Tibial nerve (tissue), 4 donors: Measurements from ENCODE around the gene IL9R. TPM values are rescaled to one million over a fixed set of nuclear protein-coding genes. Genes with fewer than 3 reads are reported as not detected.
"Not testable (repeated sequence)": the region's sequence is repeated elsewhere in the genome, so short reads cannot be mapped to it uniquely, and the experiment has no call there.

Experiments
- DNase-seq, 2 donors: peaks; one replicate each; pipeline ENCODE4 v3.0.0-alpha.2; 2019; ENCODE audit warnings: low spot score in 2 of 2
- H3K27ac ChIP-seq, 4 donors: fragments of 200-600 bp; sonication (generic) in 3 of 4; one replicate each; pipeline ENCODE4 v1.5.1; 2017 to 2019; ENCODE audit warnings: mild to moderate bottlenecking in 1 of 4
- H3K27me3 ChIP-seq, 2 donors: fragments of 200-600 bp; sonication (generic) in 1 of 2; one replicate each; pipeline versions ENCODE4 v1.5.1 to v1.6.0; 2017 to 2019
- H3K36me3 ChIP-seq, 3 donors: fragments of 200-600 bp; sonication (generic); one replicate each; pipeline ENCODE4 v1.5.1; 2018 to 2019
- H3K4me1 ChIP-seq, 4 donors: fragments of 200-600 bp; sonication (generic) in 3 of 4; one replicate each; pipeline ENCODE4 v1.5.1; 2017 to 2019
- H3K4me3 ChIP-seq, 4 donors: fragments of 200-600 bp; sonication (generic) in 3 of 4; one replicate each; pipeline ENCODE4 v1.5.1; 2017 to 2019; ENCODE audit warnings: mild to moderate bottlenecking in 1 of 4, moderate library complexity in 1 of 4
- H3K9me3 ChIP-seq, 4 donors: fragments of 200-600 bp; sonication (generic) in 3 of 4; one replicate each; pipeline ENCODE4 v1.5.1; 2017 to 2019
- EP300 ChIP-seq, 2 donors: sonication (generic); formaldehyde crosslinking; IDR thresholded peaks; one replicate each; pipeline ENCODE4 v1.6.1; 2017; ENCODE audit warnings: antibody characterized with exemption in 2 of 2, mild to moderate bottlenecking in 1 of 2
- POLR2A ChIP-seq, 2 donors: fragments of 450-650 bp; IDR thresholded peaks; one replicate each; pipeline ENCODE4 v1.6.1; 2017; ENCODE audit warnings: antibody characterized with exemption in 2 of 2, mild to moderate bottlenecking in 2 of 2, moderate library complexity in 2 of 2
- WGBS, 2 donors: methylation state at CpG; one replicate each; pipeline ENCODE4 v1.1.5; 2018; 5-methylcytosine and 5-hydroxymethylcytosine counted together
- total RNA-seq, 4 donors: library from RNA; depleted of rRNA; stranded (reverse); fragments of >200 nt; gene quantifications; one replicate each; pipeline ENCODE4 v1.1.0, GENCODE V29; 2016
- TF ChIP-seq, protein P1 (sequence below), 5 experiments: fragments of 200-600 bp in 3 of 5; fragments of 450-650 bp in 2 of 5; sonication (generic) in 3 of 5; IDR thresholded peaks; one replicate each; pipeline ENCODE4 v1.5.1; 2016 to 2019; ENCODE audit warnings: antibody characterized with exemption in 5 of 5, mild to moderate bottlenecking in 3 of 5, moderate library complexity in 2 of 5

Gene IL9R
- total RNA-seq, 4 donors from 2014 or later: 0.39 to 0.44 TPM; not detected in 2

DNA sequence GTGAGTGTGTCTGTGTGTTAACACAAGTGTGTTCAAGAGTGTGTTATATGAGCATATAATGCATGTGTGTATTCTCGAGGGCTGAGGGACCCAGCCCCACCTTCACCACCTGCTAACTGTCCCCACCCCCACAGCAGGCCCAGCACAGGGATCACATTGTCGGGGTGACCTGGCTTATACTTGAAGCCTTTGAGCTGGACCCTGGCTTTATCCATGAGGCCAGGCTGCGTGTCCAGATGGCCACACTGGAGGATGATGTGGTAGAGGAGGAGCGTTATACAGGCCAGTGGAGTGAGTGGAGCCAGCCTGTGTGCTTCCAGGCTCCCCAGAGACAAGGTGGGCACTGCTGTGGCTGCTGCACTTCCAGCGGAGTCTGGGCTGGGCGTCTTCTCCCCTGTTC is 7.6 kb downstream of the IL9R start:
- Histone ChIP-seq H3K36me3 (no peaks in the 10 kb centered on the region), H3K4me1 (no peaks in the 10 kb centered on the region), H3K27ac (no peak overlapping the region), H3K4me3 (no peak overlapping the region), H3K9me3 (no peaks in the 10 kb centered on the region), H3K27me3 (no peaks in the 10 kb centered on the region)
- TF ChIP-seq POLR2A (IDR thresholded peaks at IDR 0.05) (no peak), EP300 (IDR thresholded peaks at IDR 0.05) (no peak)
- TF ChIP-seq, protein P1, sequence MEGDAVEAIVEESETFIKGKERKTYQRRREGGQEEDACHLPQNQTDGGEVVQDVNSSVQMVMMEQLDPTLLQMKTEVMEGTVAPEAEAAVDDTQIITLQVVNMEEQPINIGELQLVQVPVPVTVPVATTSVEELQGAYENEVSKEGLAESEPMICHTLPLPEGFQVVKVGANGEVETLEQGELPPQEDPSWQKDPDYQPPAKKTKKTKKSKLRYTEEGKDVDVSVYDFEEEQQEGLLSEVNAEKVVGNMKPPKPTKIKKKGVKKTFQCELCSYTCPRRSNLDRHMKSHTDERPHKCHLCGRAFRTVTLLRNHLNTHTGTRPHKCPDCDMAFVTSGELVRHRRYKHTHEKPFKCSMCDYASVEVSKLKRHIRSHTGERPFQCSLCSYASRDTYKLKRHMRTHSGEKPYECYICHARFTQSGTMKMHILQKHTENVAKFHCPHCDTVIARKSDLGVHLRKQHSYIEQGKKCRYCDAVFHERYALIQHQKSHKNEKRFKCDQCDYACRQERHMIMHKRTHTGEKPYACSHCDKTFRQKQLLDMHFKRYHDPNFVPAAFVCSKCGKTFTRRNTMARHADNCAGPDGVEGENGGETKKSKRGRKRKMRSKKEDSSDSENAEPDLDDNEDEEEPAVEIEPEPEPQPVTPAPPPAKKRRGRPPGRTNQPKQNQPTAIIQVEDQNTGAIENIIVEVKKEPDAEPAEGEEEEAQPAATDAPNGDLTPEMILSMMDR (IDR thresholded peaks at IDR 0.05): no peak
- no peak for DNase-seq
- 55 to 73% methylated on average over 4 to 5 of the region's 6 CpGs for WGBS, 2 donors

DNA sequence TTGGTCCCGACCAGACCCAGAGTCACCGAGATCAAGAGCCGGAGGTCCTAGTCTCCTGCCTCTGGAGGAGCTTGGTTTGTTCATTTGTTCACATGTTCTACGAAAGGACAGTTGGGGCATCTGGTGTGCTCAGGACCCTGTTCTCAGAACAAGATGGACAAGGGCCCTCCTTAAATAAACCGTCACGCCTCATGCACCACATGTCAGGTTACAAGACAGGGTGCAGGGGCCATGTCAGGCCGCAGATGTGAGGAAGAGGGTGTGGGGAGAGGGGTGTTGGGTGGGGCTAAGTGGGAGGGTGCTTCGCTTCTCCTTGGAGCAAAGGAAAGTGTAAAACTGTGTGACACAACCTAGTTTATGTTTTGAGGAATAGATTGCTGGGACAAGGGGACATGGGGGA is 9.0 kb downstream of the IL9R start:
- H3K27ac ChIP-seq, H3K36me3 ChIP-seq, H3K4me3 ChIP-seq, H3K27me3 ChIP-seq, DNase-seq, H3K4me1 ChIP-seq, H3K9me3 ChIP-seq: not testable (repeated sequence)
- 78 to 84% methylated on average over 8 of the region's 8 CpGs for WGBS, 2 donors

DNA sequence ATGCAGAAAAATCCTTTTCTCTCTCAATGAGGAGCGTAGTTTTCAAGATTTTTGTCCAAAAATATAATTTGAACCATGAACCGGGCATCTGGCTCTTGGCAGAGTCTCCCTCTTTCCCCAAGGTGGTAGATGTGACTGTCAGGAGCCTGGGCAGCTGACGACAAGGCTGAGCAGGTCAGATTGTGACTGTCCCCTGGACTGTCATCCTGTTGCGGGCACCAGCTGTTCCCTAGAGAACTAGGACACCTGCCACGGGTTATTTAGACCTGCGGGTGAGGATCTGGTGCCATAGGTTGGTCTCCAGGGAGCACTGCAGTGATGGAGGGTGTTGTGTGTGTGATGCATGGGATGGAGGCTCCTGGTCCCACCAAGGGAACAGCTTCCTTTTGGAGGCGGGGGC is 10.9 kb downstream of the IL9R start:
- H3K4me1 ChIP-seq, H3K27me3 ChIP-seq, H3K9me3 ChIP-seq, H3K36me3 ChIP-seq, DNase-seq, H3K4me3 ChIP-seq, H3K27ac ChIP-seq: not testable (repeated sequence)
- WGBS, 2 donors: 57 to 81% methylated on average over 2 to 3 of the region's 7 CpGs

DNA sequence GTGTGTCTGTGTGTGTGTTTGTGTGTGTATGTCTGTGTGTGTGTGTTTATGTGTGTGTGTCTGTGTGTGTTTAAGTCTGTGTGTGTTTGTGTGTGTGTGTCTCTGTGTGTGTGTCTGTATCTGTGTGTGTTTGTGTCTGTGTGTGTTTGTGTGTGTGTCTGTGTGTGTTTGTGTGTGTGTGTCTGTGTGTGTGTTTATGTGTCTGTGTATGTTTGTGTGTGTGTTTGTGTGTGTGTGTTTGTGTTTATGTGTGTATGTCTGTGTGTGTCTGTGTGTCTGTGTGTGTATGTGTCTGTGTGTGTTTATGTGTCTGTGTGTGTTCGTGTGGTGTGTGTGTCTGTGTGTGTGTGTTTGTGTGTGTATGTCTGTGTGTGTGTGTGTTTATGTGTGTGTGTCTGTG is 11.4 kb downstream of the IL9R start:
- Histone ChIP-seq H3K4me1 (no peaks in the 10 kb centered on the region), H3K27ac (no peak overlapping the region), H3K4me3 (no peak overlapping the region), H3K27me3 (no peaks in the 10 kb centered on the region), H3K9me3 (no peaks in the 10 kb centered on the region), H3K36me3 (no peaks in the 10 kb centered on the region)
- TF ChIP-seq POLR2A (IDR thresholded peaks at IDR 0.05) (no peak), EP300 (IDR thresholded peaks at IDR 0.05) (no peak)
- TF ChIP-seq, protein P1 (IDR thresholded peaks at IDR 0.05): no peak
- WGBS, 2 donors: 67 to 68% methylated on average over 1 of the region's 1 CpG
- no peak for DNase-seq

DNA sequence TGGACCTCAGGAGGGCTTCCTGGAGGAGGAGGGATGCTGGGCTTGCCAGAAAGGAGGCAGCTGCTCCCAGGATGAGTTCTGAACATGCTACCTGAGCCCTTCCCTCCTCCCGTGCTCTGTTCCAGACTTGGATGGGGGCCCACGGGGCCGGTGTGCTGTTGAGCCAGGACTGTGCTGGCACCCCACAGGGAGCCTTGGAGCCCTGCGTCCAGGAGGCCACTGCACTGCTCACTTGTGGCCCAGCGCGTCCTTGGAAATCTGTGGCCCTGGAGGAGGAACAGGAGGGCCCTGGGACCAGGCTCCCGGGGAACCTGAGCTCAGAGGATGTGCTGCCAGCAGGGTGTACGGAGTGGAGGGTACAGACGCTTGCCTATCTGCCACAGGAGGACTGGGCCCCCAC is 12.2 kb downstream of the IL9R start:
- not testable (repeated sequence) for H3K4me3 ChIP-seq, DNase-seq, H3K9me3 ChIP-seq, H3K27me3 ChIP-seq, H3K27ac ChIP-seq, H3K4me1 ChIP-seq, H3K36me3 ChIP-seq
- WGBS, 2 donors: 100% methylated on average over 3 of the region's 9 CpGs; no CpG with 5 or more reads in 1 of the 2 donors

DNA sequence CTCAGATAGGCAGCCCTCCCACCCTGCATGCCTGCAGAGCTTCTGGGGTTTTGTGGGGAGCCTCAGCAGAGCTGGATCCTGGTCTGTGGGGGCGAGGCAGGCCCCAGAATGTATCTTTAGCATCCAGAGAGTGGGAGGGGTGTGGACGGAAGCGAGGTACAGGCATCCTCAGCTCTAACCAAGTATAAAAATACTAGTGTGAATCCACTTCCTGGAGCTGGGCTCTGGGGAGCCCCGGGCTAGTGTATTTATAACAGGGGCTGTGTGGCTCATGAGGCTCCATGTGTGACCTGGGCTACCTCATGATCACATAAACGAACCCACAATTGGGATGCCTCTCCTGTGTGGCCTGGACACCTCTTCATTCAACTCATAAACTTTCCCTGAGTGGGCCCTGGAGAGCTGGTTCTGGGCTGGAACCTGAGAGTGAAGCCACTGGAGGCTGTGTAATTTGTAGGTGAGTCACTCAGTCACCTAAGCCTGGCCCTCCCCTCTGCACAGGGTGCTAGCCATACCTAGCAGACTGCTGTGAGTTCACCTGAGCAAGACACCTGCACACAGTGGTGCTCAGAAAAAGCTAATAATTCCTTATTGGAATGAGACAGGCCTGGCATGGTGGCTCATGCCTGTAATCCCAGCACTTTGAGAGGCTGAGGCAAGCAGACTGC is 15.9 kb downstream of the IL9R start:
- not testable (repeated sequence) for H3K4me1 ChIP-seq, DNase-seq, H3K27me3 ChIP-seq, H3K9me3 ChIP-seq, H3K36me3 ChIP-seq, H3K4me3 ChIP-seq, H3K27ac ChIP-seq
- WGBS, 2 donors: no CpG with 5 or more reads among the region's 5 CpGs

DNA sequence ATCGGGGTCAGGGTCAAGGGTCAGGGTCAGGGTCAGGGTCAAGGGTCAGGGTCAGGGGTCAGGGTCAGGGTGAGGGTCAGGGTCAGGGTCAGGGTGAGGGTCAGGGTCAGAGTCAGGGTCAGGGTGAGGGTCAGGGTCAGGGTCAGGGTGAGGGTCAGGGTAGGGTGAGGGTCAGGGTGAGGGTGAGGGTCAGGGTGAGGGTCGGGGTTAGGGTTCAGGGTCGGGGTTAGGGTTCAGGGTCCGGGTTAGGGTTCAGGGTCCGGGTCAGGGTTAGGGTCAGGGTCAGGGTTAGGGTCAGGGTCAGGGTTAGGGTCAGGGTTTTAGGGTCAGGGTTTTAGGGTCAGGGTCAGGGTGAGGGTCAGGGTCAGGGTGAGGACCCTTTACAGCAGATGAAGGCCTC is 22.4 kb downstream of the IL9R start:
- H3K27me3 ChIP-seq, H3K36me3 ChIP-seq, H3K4me3 ChIP-seq, H3K27ac ChIP-seq, H3K4me1 ChIP-seq, H3K9me3 ChIP-seq, DNase-seq: not testable (repeated sequence)
- 83 to 93% methylated on average over 3 of the region's 5 CpGs for WGBS, 2 donors

DNA sequence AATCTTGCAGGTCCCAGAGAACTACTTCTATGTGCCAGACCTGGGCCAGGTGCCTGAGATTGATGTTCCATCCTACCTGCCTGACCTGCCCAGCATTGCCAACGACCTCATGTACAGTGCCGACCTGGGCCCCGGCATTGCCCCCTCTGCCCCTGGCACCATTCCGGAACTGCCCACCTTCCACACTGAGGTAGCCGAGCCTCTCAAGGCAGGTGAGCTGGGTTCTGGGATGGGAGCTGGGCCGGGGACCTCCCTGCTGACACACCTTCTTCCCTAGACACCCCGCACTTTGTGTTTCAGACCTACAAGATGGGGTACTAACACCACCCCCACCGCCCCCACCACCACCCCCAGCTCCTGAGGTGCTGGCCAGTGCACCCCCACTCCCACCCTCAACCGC is 25.5 kb downstream of the IL9R start:
- not testable (repeated sequence) for H3K36me3 ChIP-seq, H3K27me3 ChIP-seq, H3K4me3 ChIP-seq, H3K4me1 ChIP-seq, H3K9me3 ChIP-seq, DNase-seq, H3K27ac ChIP-seq
- 44 to 69% methylated on average over 4 to 8 of the region's 9 CpGs for WGBS, 2 donors

DNA sequence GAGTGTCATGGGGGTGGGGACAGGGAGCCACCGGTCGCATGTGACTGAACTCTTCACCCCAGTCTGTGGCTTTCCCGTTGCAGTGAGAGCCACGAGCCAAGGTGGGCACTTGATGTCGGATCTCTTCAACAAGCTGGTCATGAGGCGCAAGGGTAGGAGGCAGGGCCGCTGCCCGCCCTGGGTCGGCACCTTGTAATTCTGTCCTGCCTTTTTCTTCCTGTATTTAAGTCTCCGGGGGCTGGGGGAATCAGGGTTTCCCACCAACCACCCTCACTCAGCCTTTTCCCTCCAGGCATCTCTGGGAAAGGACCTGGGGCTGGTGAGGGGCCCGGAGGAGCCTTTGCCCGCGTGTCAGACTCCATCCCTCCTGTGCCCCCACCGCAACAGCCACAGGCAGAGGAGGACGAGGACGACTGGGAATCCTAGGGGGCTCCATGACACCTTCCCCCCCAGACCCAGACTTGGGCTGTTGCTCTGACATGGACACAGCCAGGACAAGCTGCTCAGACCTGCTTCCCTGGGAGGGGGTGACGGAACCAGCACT is 27.5 kb downstream of the IL9R start:
- not testable (repeated sequence) for DNase-seq, H3K36me3 ChIP-seq, H3K27ac ChIP-seq, H3K27me3 ChIP-seq, H3K4me1 ChIP-seq, H3K4me3 ChIP-seq, H3K9me3 ChIP-seq
- WGBS, 2 donors: 84 to 88% methylated on average over 11 to 14 of the region's 17 CpGs

DNA sequence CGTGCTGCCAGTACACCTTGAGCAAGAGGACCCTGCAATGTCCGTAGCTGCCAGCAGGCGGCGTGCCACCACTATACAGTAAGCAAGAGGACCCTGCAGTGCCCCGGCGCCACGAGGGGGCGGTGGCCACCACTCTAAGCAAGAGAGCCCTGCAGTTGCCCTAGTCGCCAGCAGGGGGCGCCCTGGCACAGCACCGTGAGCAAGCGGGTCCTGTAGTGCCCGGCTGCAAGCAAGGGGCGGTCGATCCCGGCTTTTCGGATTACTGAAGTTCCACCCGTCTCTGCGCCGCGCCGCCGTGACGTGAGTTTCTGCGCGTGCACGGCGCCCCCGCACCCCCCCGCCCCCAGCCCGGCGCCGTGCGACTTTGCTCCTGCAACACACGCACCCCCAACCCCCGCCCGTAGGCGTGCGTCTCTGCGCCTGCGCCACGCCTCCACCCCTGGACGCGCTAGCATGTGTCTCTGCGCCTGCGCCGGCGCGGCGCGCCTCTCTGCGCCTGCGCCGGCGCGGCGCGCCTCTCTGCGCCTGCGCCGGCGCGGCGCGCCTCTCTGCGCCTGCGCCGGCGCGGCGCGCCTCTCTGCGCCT is 31.2 kb downstream of the IL9R start:
- H3K36me3 ChIP-seq, H3K27me3 ChIP-seq, H3K27ac ChIP-seq, DNase-seq, H3K4me1 ChIP-seq, H3K4me3 ChIP-seq, H3K9me3 ChIP-seq: not testable (repeated sequence)
- 83 to 85% methylated on average over 6 to 28 of the region's 73 CpGs for WGBS, 2 donors

DNA sequence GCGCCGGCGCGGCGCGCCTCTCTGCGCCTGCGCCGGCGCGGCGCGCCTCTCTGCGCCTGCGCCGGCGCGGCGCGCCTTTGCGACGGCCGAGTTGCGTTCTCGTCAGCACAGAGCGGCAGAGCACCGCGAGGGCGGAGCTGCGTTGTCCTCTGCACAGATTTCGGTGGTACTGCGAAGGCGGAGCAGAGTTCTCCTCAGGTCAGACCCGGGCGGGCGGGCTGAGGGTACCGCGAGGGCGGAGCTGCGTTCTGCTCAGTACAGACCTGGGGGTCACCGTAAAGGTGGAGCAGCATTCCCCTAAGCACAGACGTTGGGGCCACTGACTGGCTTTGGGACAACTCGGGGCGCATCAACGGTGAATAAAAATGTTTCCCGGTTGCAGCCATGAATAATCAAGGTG is 31.8 kb downstream of the IL9R start:
- not testable (repeated sequence) for DNase-seq, H3K4me1 ChIP-seq, H3K36me3 ChIP-seq, H3K27me3 ChIP-seq, H3K27ac ChIP-seq, H3K4me3 ChIP-seq, H3K9me3 ChIP-seq
- WGBS, 2 donors: 88 to 93% methylated on average over 14 to 19 of the region's 46 CpGs
